ENCODE measurements around the gene THAP4.
A peak's percentile ranks its signal among the peaks of the same experiment; 100 is the strongest.

THAP4 gene

GRCh38 chr2:241637018-241637794 is at the start of gene THAP4, which contains the start of gene ATG4B:
Gene THAP4 (minus strand): TSS chr2:241637158. CDS start chr2:241637017, 141 bp downstream.
Gene ATG4B (plus strand): TSS chr2:241637693. CDS start chr2:241637715, 22 bp downstream.
- peak; percentile 75 for DNase-seq (ENCODE audit: low spot score)

GRCh38 chr2:241686324-241686649 is 49.3 kb upstream of the THAP4 start:
- no peak for DNase-seq (ENCODE audit: low spot score)

- peak; percentile 45 for DNase-seq (ENCODE audit: low spot score)
Measured at GRCh38 chr2:241680827-241681599, 44.1 kb upstream of the THAP4 start.

GRCh38 chr2:241680044-241680443 is 43.1 kb upstream of the THAP4 start:
- no peak for DNase-seq (ENCODE audit: low spot score)

GRCh38 chr2:241678784-241679540 is 42.0 kb upstream of the THAP4 start:
- DNase-seq (ENCODE audit: low spot score), result no peak

- DNase-seq (ENCODE audit: low spot score), result no peak
Measured at GRCh38 chr2:241678307-241678706, 41.3 kb upstream of the THAP4 start.

GRCh38 chr2:241677392-241677791 is 40.4 kb upstream of the THAP4 start:
- no peak for DNase-seq (ENCODE audit: low spot score)

GRCh38 chr2:241676665-241677064 is 39.7 kb upstream of the THAP4 start:
- DNase-seq (ENCODE audit: low spot score), result no peak

GRCh38 chr2:241675885-241676284 is 38.9 kb upstream of the THAP4 start:
- DNase-seq (ENCODE audit: low spot score), result no peak

- DNase-seq (ENCODE audit: low spot score), result no peak
Measured at GRCh38 chr2:241673797-241674725, 37.1 kb upstream of the THAP4 start.

GRCh38 chr2:241673189-241673663 is 36.3 kb upstream of the THAP4 start:
- DNase-seq (ENCODE audit: low spot score), result no peak

- DNase-seq (ENCODE audit: low spot score), result no peak
Measured at GRCh38 chr2:241672243-241673188, 35.6 kb upstream of the THAP4 start.

GRCh38 chr2:241671457-241672240 is 34.7 kb upstream of the THAP4 start:
- DNase-seq (ENCODE audit: low spot score), result no peak

GRCh38 chr2:241670333-241671110 is 33.6 kb upstream of the THAP4 start:
- DNase-seq (ENCODE audit: low spot score), result no peak

GRCh38 chr2:241668839-241669238 is 31.9 kb upstream of the THAP4 start:
- no peak for DNase-seq (ENCODE audit: low spot score)

GRCh38 chr2:241668354-241668753 is 31.4 kb upstream of the THAP4 start:
- no peak for DNase-seq (ENCODE audit: low spot score)

- DNase-seq (ENCODE audit: low spot score), result no peak
Measured at GRCh38 chr2:241666627-241667400, 29.9 kb upstream of the THAP4 start.

All from SW480 (cell line).